HEK293T (cell line): ENCODE data around the gene HUS1B.

ENCODE experiments used
- ARNT ChIP-seq: fragments of 450-650 bp; IDR thresholded peaks from 2 replicates; pipeline ENCODE4 v1.6.1; 2017; ENCODE audit warnings: mild to moderate bottlenecking
- BHLHE40 ChIP-seq: fragments of 450-650 bp; IDR thresholded peaks from 2 replicates; pipeline ENCODE4 v1.6.1; 2016; ENCODE audit warnings: mild to moderate bottlenecking, moderate library complexity, borderline replicate concordance
- CTBP1 ChIP-seq: fragments of 450-650 bp; IDR thresholded peaks from 2 replicates; pipeline ENCODE4 v1.6.1; 2016; ENCODE audit warnings: borderline replicate concordance
- ELF4 ChIP-seq: fragments of 450-650 bp; IDR thresholded peaks from 2 replicates; pipeline ENCODE4 v1.6.1; 2017; ENCODE audit warnings: antibody characterized with exemption
- FOXA1 ChIP-seq: fragments of 450-650 bp; IDR thresholded peaks from 2 replicates; pipeline ENCODE4 v1.6.1; 2016; ENCODE audit warnings: mild to moderate bottlenecking
- FOXK2 ChIP-seq: fragments of 450-650 bp; IDR thresholded peaks from 2 replicates; pipeline ENCODE4 v1.6.1; 2016; ENCODE audit warnings: mild to moderate bottlenecking
- FOXM1 ChIP-seq: fragments of 450-650 bp; IDR thresholded peaks from 2 replicates; pipeline ENCODE4 v1.6.1; 2017; ENCODE audit warnings: mild to moderate bottlenecking, borderline replicate concordance
- HDGF ChIP-seq: fragments of 450-650 bp; IDR thresholded peaks from 2 replicates; pipeline ENCODE4 v1.6.1; 2017; ENCODE audit warnings: antibody characterized with exemption, borderline replicate concordance
- LEF1 ChIP-seq: fragments of 450-650 bp; IDR thresholded peaks from 2 replicates; pipeline ENCODE4 v1.6.1; 2017; ENCODE audit warnings: mild to moderate bottlenecking, borderline replicate concordance
- NFRKB ChIP-seq: fragments of 450-650 bp; IDR thresholded peaks from 2 replicates; pipeline ENCODE4 v1.6.1; 2016; ENCODE audit warnings: mild to moderate bottlenecking, moderate library complexity
- SP1 ChIP-seq: fragments of 450-650 bp; IDR thresholded peaks from 2 replicates; pipeline ENCODE4 v1.6.1; 2017
- TARDBP ChIP-seq: fragments of 450-650 bp; IDR thresholded peaks from 2 replicates; pipeline ENCODE4 v1.6.1; 2016
- ZNF384 ChIP-seq: fragments of 450-650 bp; IDR thresholded peaks from 2 replicates; pipeline ENCODE4 v1.6.1; 2016
- TF ChIP-seq, protein P1 (sequence below): fragments of 450-650 bp; IDR thresholded peaks from 2 replicates; pipeline ENCODE4 v1.6.1; 2016

DNA sequence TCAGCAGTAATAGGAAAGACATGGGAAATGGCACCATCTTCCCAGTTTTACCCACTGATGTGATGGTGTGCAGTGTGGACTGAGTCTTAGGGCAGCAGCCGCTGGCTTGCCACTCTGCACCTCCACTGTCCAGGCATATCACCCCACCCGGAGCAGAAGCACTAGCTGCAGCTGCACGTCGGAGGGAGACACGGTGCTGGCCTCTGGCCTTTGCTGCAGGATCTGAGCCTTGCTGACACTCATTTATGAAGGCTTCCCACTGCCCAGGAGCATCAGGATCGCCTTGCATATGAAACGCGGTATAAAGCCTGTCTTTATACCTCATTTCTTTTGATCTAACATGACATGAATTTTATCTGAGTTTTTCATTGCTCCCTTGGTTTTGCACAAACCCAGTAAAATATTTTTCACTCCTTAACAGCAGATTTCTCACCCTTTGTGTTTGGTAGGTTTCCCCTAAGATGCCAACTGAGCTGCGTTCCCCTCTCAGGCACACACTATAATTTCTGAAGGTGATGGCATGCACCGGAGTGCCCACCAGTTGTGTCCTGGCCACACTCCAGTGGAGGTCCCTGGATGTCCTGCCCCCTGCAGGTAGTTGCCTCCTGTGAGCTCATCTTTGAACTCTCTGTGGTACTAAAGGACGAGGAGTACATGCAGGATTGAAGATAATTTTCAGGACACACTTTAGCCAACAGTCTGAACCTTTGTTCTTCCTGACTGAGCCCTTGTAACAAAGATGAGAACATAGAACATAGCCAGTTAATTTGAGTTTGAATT, 45.0 kb upstream of the HUS1B start:
- TF ChIP-seq SP1 (no peak), FOXK2 (no peak), TARDBP (no peak), ELF4 (no peak), ZNF384 (no peak), FOXA1 (no peak), ARNT (no peak), BHLHE40 (no peak), FOXM1 (no peak), CTBP1 (no peak), LEF1 (no peak), HDGF (no peak), NFRKB (no peak)
- TF ChIP-seq, protein P1, sequence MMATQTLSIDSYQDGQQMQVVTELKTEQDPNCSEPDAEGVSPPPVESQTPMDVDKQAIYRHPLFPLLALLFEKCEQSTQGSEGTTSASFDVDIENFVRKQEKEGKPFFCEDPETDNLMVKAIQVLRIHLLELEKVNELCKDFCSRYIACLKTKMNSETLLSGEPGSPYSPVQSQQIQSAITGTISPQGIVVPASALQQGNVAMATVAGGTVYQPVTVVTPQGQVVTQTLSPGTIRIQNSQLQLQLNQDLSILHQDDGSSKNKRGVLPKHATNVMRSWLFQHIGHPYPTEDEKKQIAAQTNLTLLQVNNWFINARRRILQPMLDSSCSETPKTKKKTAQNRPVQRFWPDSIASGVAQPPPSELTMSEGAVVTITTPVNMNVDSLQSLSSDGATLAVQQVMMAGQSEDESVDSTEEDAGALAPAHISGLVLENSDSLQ = no peak
